Stimulated activated CD8-positive, alpha-beta memory T cell treated with anti-CD3 and anti-CD28 coated beads, Interleukin-7, amount 100 ng/mL, for 48 hours (primary cell): ENCODE measurements around the gene RHBDF1.

ENCODE experiments used
- DNase-seq, 2 donors: peaks; one replicate each; pipeline ENCODE4 v3.0.0-alpha.2; 2020; ENCODE audit warnings: low read depth in 1 of 2; ENCODE audit errors: extremely low read depth in 1 of 2

RHBDF1 gene

GRCh38 chr16:96935-97381 is 24.5 kb upstream of the RHBDF1 start:
- peak; percentile 79 to 81 for DNase-seq

DNA sequence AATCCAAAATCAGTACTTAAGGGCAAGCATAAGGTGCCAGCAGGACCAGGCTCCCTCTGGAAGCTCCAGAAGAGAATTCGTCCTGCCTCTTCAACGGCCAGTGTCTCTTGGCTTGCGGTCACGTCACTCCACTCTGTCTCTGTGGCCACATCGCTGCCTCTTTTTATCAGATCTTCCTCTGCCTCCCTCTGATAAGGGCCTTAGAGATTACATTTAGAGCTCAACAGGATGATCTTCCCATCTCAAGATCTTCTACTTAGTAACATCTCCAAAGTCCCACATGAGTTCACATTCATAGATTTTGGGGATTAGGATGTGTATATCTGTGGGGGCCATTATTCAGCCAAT is 22.5 kb upstream of the RHBDF1 start:
- DNase-seq = no peak

DNA sequence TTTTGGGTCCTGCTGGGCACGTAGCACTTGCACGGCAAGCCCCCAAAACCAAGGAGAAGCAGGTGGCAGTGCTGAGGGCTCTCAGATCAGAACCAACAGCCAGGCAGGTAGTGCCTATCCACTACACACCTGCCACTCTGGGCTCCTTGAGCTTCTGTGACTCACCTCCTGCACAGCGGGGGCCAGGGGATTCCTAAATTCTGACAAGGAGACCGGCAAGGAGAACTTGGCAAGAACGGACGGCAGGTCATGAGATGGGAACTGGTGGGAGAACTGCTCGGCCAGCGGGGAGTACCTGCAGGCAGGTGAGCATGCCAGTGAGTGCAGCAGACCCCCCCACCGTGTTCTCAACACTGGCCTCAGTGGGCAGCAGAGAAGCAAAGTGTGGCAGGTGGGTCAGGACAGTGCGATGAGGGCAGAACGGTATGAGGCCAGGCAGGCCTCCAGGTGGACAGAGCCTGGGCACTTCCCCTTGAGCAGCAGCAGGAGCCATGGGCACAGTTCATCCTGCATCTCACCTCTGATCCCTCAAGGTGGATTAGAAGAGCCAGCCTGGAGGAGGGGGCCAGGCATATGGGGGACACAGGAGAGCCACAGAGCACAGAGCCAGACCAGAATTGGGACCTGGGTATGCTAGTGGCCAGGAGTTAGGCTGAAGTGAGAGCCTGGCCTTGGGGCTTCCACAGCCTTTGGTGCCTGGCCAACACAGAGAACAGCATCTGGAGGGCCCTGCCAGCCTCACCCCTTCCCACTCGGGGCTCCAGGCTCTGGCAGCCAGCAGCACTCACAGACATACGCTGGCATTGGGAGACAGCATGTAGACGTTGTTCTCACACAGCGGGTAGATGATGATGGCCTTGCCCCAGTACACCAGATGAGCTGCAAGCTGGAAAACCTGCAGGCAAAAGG is 20.3 kb upstream of the RHBDF1 start:
- DNase-seq = no peak

GRCh38 chr16:91484-91883 is 19.1 kb upstream of the RHBDF1 start:
- no peak for DNase-seq

DNA sequence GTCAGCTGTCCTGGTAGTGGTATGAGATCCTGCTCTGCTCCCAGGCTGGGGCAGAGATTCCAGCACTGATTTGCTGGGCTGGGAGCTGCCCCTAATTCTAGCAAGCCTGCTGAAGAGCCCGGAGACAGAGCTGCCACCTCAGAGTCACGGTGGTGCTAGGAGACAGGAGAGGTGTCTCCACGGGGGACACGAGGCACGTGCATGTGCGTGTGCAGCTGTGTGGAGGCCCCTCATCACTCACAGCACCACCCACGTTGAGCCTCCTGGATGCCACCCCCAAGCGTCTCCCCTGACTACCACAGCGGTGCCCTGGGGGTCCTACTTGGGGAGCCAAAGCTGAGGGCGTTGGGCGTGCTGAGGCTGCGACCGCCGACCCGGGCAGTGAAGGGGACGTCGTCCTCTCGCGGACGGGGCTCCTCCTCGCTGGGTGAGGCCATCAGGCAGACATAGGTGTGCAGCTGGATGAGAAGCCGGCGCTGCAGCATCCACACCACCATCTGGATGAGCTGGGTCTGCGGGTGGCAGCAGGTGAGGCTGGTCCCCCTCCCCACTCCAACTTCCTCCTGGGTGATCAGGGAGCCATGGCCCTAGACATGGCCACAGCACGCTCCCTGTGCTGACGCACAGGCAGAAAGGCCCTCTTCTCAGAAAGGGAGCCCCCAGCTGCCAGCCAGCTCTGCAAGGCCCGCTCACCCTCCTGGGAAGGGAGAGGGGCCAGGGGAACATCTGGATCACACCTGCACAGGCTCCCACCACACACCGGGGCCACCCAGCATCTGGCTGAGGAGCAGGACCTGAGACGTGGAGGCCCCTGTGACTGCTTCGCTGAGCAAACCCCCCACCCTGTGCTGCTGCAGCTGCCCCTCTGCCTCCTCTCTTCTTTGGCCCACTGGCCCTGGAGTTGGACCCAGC is 17.2 kb upstream of the RHBDF1 start:
- no peak for DNase-seq

GRCh38 chr16:88613-89012 is 16.2 kb upstream of the RHBDF1 start:
- DNase-seq = no peak

- no peak for DNase-seq
Observed at GRCh38 chr16:86483-86952, 14.1 kb upstream of the RHBDF1 start.

DNA sequence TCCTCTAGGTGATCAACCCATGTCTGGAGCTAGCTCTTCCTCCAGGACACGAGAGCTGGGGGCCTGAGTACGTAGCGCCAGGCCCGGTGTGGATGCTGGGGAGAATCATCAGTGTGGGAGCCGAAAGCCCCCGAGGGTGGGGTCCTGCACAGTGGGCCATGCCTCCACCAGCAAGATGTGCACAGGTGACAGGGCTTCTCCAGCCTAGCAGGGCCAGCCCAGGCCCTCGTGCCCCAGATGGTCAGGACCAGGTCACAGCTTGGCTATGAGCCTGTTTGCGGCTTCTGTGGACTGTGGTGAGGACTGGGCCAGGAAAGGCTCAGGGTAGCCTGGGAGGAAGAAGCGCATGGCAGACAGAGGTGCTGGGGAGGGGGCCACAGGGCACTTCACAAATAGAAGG is 13.4 kb upstream of the RHBDF1 start:
- no peak for DNase-seq

- DNase-seq = no peak
Observed at GRCh38 chr16:85407-85782, 13.0 kb upstream of the RHBDF1 start.

DNA sequence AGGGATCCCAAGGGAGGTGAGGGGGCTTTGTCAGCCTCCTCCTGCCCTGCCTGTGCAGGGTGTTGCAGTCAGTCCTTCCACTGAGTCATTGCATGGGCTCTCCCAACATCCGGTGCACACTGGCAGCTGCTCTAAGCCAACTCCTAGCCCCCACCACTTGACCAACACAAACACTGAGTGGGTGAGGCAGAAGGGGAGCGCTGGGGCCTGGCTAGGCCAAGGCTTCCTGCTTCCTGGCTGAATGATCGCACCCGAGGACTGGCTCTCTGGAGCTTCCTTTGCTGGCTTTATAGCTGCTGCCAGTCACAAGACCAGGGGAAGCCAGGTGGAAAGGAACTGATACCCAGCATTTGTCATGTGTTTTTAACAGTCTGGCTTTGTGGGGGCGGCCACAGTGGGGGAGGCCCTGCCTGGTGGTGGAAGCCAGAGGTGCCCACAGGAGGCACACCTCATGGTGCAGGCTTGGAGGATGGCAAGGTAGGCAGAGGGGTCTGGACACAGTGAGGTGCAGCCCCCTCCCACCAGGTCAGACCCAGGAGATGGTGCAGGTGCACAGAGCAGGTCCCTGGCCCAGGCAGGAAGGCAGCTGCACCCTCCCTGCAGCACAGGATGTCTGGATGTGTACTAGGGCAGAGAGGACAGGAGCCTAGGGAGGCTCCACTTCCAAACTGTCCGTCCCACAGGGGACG is 12.4 kb upstream of the RHBDF1 start:
- DNase-seq = peak; percentile 62 to 78

DNA sequence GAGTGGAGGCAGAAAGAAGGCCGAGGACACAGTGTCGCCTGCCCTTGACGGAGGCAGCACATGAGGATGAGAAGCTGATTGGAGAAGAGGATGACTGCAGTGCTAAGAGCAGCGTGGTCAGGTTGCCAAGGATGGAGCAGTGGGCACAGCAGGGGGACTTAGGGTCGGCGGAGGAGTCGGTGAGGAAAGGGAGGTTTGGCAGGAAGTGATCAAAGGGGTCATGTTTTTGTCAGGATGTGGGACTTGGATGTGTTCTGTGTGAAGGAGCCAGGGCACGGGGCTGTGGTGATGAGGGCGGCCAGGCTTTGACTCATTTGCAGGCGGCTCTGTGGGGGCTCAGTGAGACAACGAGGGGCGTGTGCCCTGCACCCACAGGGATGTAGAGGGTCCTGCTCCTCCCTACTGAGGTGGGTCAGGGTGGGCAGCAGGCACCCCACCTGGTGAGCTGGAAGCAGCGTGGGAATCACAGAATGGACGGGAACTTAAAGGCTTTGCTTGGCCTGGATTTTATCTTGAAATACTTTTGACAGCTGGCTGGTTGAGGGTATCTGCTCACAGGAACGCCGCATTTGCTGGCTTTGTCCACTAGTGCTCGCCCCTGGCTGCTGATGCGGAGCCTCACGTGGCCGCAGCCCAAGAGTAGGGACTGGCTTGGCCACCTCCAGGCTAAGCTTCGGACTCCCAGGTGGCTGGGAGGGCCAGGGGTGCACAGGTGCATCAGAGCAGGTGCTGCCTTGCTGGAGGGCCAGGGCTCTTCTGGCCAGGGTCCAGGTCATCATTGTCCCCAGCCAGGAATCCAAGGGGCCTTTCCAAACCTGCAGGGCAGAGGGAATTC is 11.6 kb upstream of the RHBDF1 start:
- no peak for DNase-seq

- DNase-seq = no peak
Observed at GRCh38 chr16:83060-83603, 10.7 kb upstream of the RHBDF1 start.

GRCh38 chr16:79151-80054 is 7.0 kb upstream of the RHBDF1 start:
- DNase-seq = no peak

DNA sequence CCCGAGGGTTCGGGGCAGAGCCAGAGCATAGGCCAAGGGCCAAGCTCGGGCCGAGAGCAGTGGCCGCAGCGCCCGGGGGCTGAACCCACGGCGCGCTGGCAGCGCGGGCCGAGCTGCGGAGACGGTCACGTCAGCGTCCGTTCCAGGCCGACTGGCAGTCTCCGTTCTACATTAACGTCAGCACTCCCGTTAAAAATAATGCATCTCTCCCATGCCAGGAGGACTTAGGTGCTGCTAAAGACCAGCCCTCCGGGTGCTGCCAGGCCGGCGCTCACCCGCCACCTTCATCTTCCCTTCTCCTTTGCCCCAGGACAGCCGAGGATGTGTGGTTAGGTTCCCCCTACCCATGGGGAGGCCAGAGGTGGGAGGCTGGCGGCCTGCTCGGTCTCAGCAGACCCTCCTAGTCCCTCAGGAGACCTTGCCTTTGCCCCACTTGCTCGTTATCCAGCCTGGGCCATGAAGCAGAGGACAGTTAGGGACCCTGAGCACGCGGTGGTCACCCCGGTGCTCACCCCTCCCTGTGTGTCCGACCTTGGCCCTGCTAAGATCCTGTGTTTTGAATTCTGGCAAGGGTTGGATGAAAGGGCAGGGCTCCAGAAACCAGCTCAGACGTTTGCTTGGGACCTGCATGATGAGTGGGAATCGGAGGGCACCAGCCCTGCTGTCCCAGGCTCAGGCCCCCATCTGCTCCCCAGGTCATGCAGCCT is 6.2 kb upstream of the RHBDF1 start:
- DNase-seq = no peak

DNA sequence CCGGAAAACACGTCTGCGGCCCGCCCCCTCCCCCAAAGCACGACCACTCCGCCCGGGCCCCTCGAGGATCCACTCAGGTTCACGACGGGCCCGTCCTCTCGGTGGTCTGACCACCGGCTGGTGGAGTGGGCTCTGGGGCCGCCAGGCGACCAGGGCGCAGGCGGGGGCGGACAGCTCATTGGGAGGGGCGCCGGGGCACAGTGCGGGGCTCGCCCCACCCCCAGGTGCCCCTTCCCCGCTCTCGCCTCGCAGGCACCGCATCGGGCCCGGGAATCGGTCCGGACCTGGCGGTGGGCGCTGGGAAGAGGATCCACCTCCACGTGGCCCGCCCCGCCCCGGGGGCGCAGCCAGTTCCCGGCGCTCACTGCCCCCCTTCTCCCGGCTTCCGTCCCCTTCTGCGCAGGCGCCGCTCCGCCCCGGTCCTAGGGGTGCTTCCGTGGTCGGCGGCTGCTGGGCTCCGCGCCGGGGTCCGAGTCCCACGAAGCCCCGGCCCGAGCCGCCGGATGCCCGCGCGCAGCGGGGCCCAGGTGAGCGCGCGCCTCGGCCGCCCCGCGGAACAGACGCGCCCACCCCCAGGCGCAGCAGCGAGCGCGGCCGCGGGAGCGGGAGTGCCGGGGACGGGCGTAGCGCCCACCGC is 5.5 kb upstream of the RHBDF1 start, which contains the start of gene MPG:
MPG (plus strand) TSS at position 419 of the 637 bp plus-strand sequence; CDS start at position 504, 85 bp downstream.
- peak; percentile 59 to 74 for DNase-seq

GRCh38 chr16:77273-77806 is 4.9 kb upstream of the RHBDF1 start:
- DNase-seq = no peak

GRCh38 chr16:76535-77272 is 4.3 kb upstream of the RHBDF1 start:
- no peak for DNase-seq
